ENCODE results near the gene CDC27.

The CDC27 gene

GRCh38 chr17:47214931-47215330, 25.8 kb upstream of the CDC27 start:
- TF ChIP-seq SUZ12 (IDR thresholded peaks at IDR 0.05) (no peak), SP1 (IDR thresholded peaks at IDR 0.05) (no peak), ARNT (IDR thresholded peaks at IDR 0.05) (no peak), ZNF384 (IDR thresholded peaks at IDR 0.05) (no peak), FOXM1 (IDR thresholded peaks at IDR 0.05; ENCODE audit: borderline replicate concordance) (no peak), LEF1 (IDR thresholded peaks at IDR 0.05; ENCODE audit: borderline replicate concordance) (no peak), TARDBP (IDR thresholded peaks at IDR 0.05) (no peak)
- TF ChIP-seq, protein P1, sequence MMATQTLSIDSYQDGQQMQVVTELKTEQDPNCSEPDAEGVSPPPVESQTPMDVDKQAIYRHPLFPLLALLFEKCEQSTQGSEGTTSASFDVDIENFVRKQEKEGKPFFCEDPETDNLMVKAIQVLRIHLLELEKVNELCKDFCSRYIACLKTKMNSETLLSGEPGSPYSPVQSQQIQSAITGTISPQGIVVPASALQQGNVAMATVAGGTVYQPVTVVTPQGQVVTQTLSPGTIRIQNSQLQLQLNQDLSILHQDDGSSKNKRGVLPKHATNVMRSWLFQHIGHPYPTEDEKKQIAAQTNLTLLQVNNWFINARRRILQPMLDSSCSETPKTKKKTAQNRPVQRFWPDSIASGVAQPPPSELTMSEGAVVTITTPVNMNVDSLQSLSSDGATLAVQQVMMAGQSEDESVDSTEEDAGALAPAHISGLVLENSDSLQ (IDR thresholded peaks at IDR 0.05): no peak
- ChIA-PET CTCF (no interaction called here), POLR2A (no interaction called here)
- no peak for DNase-seq (ENCODE audit: extremely low spot score)

GRCh38 chr17:47213540-47213939, 24.4 kb upstream of the CDC27 start:
- ChIA-PET CTCF (no interaction called here), POLR2A (no interaction called here)
- DNase-seq (ENCODE audit: extremely low spot score): no peak
- TF ChIP-seq BHLHE40 (IDR thresholded peaks at IDR 0.05; ENCODE audit: borderline replicate concordance) (no peak), TARDBP (IDR thresholded peaks at IDR 0.05) (no peak), FOXM1 (IDR thresholded peaks at IDR 0.05; ENCODE audit: borderline replicate concordance) (no peak), SUZ12 (IDR thresholded peaks at IDR 0.05) (no peak), FOXK2 (IDR thresholded peaks at IDR 0.05) (no peak), ZNF384 (IDR thresholded peaks at IDR 0.05) (no peak), HDGF (IDR thresholded peaks at IDR 0.05; ENCODE audit: borderline replicate concordance) (no peak), LEF1 (IDR thresholded peaks at IDR 0.05; ENCODE audit: borderline replicate concordance) (no peak), ELF4 (IDR thresholded peaks at IDR 0.05) (no peak), NFRKB (IDR thresholded peaks at IDR 0.05) (no peak), L3MBTL2 (conservative IDR thresholded peaks at IDR 0.05) (no peak), SP1 (IDR thresholded peaks at IDR 0.05) (no peak)
- TF ChIP-seq, protein P1 (IDR thresholded peaks at IDR 0.05): no peak

GRCh38 chr17:47212458-47212857, 23.4 kb upstream of the CDC27 start:
- DNase-seq (ENCODE audit: extremely low spot score): no peak
- ChIA-PET CTCF (no interaction called here), POLR2A (no interaction called here)
- TF ChIP-seq CTBP1 (IDR thresholded peaks at IDR 0.05; ENCODE audit: borderline replicate concordance): no peak
- no peak for TF ChIP-seq ARNT (IDR thresholded peaks at IDR 0.05)
- no peak for TF ChIP-seq ZNF384 (IDR thresholded peaks at IDR 0.05)
- TF ChIP-seq LEF1 (IDR thresholded peaks at IDR 0.05; ENCODE audit: borderline replicate concordance): no peak
- no peak for TF ChIP-seq HDGF (IDR thresholded peaks at IDR 0.05; ENCODE audit: borderline replicate concordance)
- TF ChIP-seq BHLHE40 (IDR thresholded peaks at IDR 0.05; ENCODE audit: borderline replicate concordance): no peak
- TF ChIP-seq FOXK2 (IDR thresholded peaks at IDR 0.05): no peak
- no peak for TF ChIP-seq L3MBTL2 (conservative IDR thresholded peaks at IDR 0.05)
- TF ChIP-seq FOXM1 (IDR thresholded peaks at IDR 0.05; ENCODE audit: borderline replicate concordance): no peak
- no peak for TF ChIP-seq FOXA1 (IDR thresholded peaks at IDR 0.05)
- no peak for TF ChIP-seq TARDBP (IDR thresholded peaks at IDR 0.05)
- no peak for TF ChIP-seq SP1 (IDR thresholded peaks at IDR 0.05)
- TF ChIP-seq, protein P1 (IDR thresholded peaks at IDR 0.05): no peak

DNA sequence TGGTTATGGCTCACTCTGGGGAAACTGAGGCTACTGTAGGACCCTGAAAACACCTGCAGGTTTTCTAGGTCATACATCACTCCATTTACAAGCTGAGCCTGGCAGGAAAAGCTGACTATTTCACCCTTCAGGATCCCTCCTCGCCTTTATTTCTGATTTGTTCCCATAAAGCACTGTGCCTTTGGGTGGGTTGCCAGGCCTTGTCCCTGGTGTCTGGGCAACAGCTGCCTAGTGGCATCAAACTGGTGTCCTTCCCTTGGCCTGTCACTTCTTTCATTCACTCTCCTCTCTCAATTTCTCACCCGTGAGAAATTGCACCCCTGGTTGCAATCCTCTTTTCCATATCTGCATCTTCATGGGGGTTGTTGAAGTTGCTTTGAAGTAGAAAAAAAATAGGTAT, 21.7 kb upstream of the CDC27 start:
- TF ChIP-seq FOXK2 (IDR thresholded peaks at IDR 0.05) (no peak), HDGF (IDR thresholded peaks at IDR 0.05; ENCODE audit: borderline replicate concordance) (no peak), CTBP1 (IDR thresholded peaks at IDR 0.05; ENCODE audit: borderline replicate concordance) (no peak)
- POLR2A ChIA-PET: no interaction called here
- CTCF ChIA-PET: no interaction called here
- no peak for DNase-seq (ENCODE audit: extremely low spot score)

DNA sequence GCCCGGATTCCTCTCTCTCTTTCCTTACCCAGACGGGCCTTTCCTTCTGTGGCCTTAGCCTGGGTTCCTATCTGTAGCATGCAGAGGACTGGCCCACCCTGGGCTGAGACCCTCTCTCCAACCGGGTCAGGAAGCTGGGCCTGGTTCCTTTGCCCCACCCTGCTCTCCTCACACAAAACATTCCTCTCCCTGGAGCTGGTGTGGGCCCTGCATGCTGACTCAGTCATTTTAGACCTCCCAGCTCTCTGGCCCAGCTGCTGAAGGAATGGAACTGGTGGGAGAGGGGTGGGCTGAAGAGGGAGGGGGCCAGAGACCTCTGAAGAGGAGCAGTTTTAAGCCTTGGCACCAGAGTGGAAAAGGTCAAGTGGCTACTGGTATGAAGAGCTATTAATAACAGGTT, 21.0 kb upstream of the CDC27 start:
- ChIA-PET POLR2A (no interaction called here), CTCF (interaction anchor here (1.3 kb wide), 1 partner anchor 105 kb away, joined by 3 read pairs; no protein-coding TSS in a partner anchor)
- TF ChIP-seq L3MBTL2 (conservative IDR thresholded peaks at IDR 0.05): no peak
- no peak for TF ChIP-seq ELF4 (IDR thresholded peaks at IDR 0.05)
- TF ChIP-seq, protein P1 (IDR thresholded peaks at IDR 0.05): no peak
- no peak for TF ChIP-seq LEF1 (IDR thresholded peaks at IDR 0.05; ENCODE audit: borderline replicate concordance)
- no peak for TF ChIP-seq FOXK2 (IDR thresholded peaks at IDR 0.05)
- no peak for TF ChIP-seq FOXA1 (IDR thresholded peaks at IDR 0.05)
- TF ChIP-seq SP1 (IDR thresholded peaks at IDR 0.05): no peak
- no peak for TF ChIP-seq NFRKB (IDR thresholded peaks at IDR 0.05)
- TF ChIP-seq CTBP1 (IDR thresholded peaks at IDR 0.05; ENCODE audit: borderline replicate concordance): no peak
- no peak for TF ChIP-seq FOXM1 (IDR thresholded peaks at IDR 0.05; ENCODE audit: borderline replicate concordance)
- TF ChIP-seq HDGF (IDR thresholded peaks at IDR 0.05; ENCODE audit: borderline replicate concordance): no peak
- TF ChIP-seq SUZ12 (IDR thresholded peaks at IDR 0.05): no peak
- TF ChIP-seq BHLHE40 (IDR thresholded peaks at IDR 0.05; ENCODE audit: borderline replicate concordance): no peak
- no peak for TF ChIP-seq TARDBP (IDR thresholded peaks at IDR 0.05)
- no peak for TF ChIP-seq ARNT (IDR thresholded peaks at IDR 0.05)
- TF ChIP-seq ZNF384 (IDR thresholded peaks at IDR 0.05): no peak
- DNase-seq (ENCODE audit: extremely low spot score): no peak

DNA sequence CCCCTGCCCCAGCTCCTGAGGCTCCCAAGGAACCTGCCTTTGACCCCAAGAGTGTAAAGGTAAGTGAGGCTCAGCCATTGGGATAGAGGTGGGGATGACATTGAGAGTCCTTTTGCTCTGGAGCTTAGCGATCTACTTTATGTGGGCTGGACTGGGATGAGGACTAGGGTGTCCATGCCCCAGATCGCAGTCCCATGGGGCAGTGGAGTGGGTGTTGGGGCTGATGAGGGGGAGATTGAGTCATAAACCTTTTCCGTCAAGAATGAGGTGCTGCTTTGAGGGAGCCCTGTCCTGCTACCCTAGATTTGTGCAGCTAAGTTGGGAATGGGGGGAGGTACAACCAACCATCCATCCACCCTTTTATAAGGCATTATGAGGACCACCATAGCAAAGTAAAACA, 20.4 kb upstream of the CDC27 start:
- no peak for TF ChIP-seq ELF4 (IDR thresholded peaks at IDR 0.05)
- TF ChIP-seq ZNF384 (IDR thresholded peaks at IDR 0.05): no peak
- TF ChIP-seq SP1 (IDR thresholded peaks at IDR 0.05): no peak
- TF ChIP-seq, protein P1 (IDR thresholded peaks at IDR 0.05): no peak
- no peak for TF ChIP-seq HDGF (IDR thresholded peaks at IDR 0.05; ENCODE audit: borderline replicate concordance)
- no peak for TF ChIP-seq FOXA1 (IDR thresholded peaks at IDR 0.05)
- no peak for TF ChIP-seq SUZ12 (IDR thresholded peaks at IDR 0.05)
- no peak for TF ChIP-seq CTBP1 (IDR thresholded peaks at IDR 0.05; ENCODE audit: borderline replicate concordance)
- no peak for TF ChIP-seq NFRKB (IDR thresholded peaks at IDR 0.05)
- TF ChIP-seq L3MBTL2 (conservative IDR thresholded peaks at IDR 0.05): no peak
- TF ChIP-seq ARNT (IDR thresholded peaks at IDR 0.05): no peak
- POLR2A ChIA-PET: interaction anchor here (1.3 kb wide), 1 partner anchor 20 kb away, joined by 7 read pairs; the partner anchor contains the start of gene CDC27
- no peak for DNase-seq (ENCODE audit: extremely low spot score)
- CTCF ChIA-PET: interaction anchor here (1.3 kb wide), 1 partner anchor 106 kb away, joined by 3 read pairs; no protein-coding TSS in a partner anchor
